Sigmoid colon (tissue), 7 donors: ENCODE results near the gene B4GALT6. TPM values are rescaled to one million over a fixed set of nuclear protein-coding genes. Genes with fewer than 3 reads are reported as not detected.

ENCODE experiments used
- DNase-seq: peaks from one replicate; pipeline ENCODE4 v3.0.0-alpha.2; 2019
- H3K27ac ChIP-seq, 4 donors: fragments of 200-600 bp; sonication (generic); one replicate each; pipeline ENCODE4 v1.5.1; 2016 to 2019; ENCODE audit warnings: mild to moderate bottlenecking in 1 of 4
- H3K27me3 ChIP-seq, 3 donors: fragments of 200-600 bp; sonication (generic); one replicate each; pipeline ENCODE4 v1.5.1; 2019; ENCODE audit warnings: mild to moderate bottlenecking in 1 of 3
- H3K36me3 ChIP-seq, 4 donors: fragments of 200-600 bp; sonication (generic); one replicate each; pipeline ENCODE4 v1.5.1; 2016 to 2019
- H3K4me1 ChIP-seq, 4 donors: fragments of 200-600 bp; sonication (generic); one replicate each; pipeline ENCODE4 v1.5.1; 2017 to 2019
- H3K4me3 ChIP-seq, 4 donors: fragments of 200-600 bp; sonication (generic); one replicate each; pipeline ENCODE4 v1.5.1; 2017 to 2019; ENCODE audit warnings: mild to moderate bottlenecking in 2 of 4, moderate library complexity in 1 of 4
- H3K9me3 ChIP-seq, 4 donors: fragments of 200-600 bp in 3 of 4; sonication (generic) in 3 of 4; one replicate each; pipeline versions ENCODE4 v1.5.1 to v1.6.1; 2013 to 2019
- EP300 ChIP-seq, 4 donors: sonication (generic); formaldehyde crosslinking; IDR thresholded peaks; one replicate each; pipeline ENCODE4 v1.6.1; 2017; ENCODE audit warnings: antibody characterized with exemption in 4 of 4
- POLR2A ChIP-seq, 2 donors: fragments of 450-650 bp; IDR thresholded peaks; one replicate each; pipeline ENCODE4 v1.6.1; 2016; ENCODE audit warnings: antibody characterized with exemption in 2 of 2, mild to moderate bottlenecking in 2 of 2, moderate library complexity in 2 of 2
- POLR2AphosphoS5 ChIP-seq, 4 donors: sonication (generic); formaldehyde crosslinking; IDR thresholded peaks; one replicate each; pipeline ENCODE4 v1.6.1; 2017; ENCODE audit warnings: antibody characterized with exemption in 4 of 4
- WGBS, 2 donors: extraction: QIAGEN DNeasy Blood & Tissue Kit; methylation state at CpG; one replicate each; pipeline ENCODE4 v1.1.7; 2013; 5-methylcytosine and 5-hydroxymethylcytosine counted together
- intact Hi-C: fragments of 100-400 bp; cut with DNase I; formaldehyde crosslinking; loops from one replicate; pipeline ENCODE4 v1.15.1; 2023
- polyA plus RNA-seq, 3 donors: library from polyadenylated mRNA; stranded (reverse); fragments of 200-250 nt; gene quantifications; one replicate each; pipeline ENCODE4 v1.2.3, GENCODE V29; 2013
- total RNA-seq, 4 donors: library from RNA; depleted of rRNA; stranded (reverse); fragments of >200 nt; gene quantifications; one replicate each; pipeline ENCODE4 v1.1.0, GENCODE V29; 2016
- TF ChIP-seq, protein P1 (sequence below), 4 experiments: fragments of 450-650 bp in 3 of 4; fragments of 200-600 bp in 1 of 4; IDR thresholded peaks; one replicate each; pipeline ENCODE4 v1.5.1; 2016 to 2019; ENCODE audit warnings: antibody characterized with exemption in 4 of 4, mild to moderate bottlenecking in 3 of 4, moderate library complexity in 2 of 4
- donor health status: healthy with polysubstance abuse.
- donor health status: Bipolar disorder and iron deficiency.
- donor health status: healthy.

The B4GALT6 gene
- total and polyA plus RNA-seq, 7 donors, result 1.2 to 7.8 (median 4.7) TPM; not detected in 1

DNA sequence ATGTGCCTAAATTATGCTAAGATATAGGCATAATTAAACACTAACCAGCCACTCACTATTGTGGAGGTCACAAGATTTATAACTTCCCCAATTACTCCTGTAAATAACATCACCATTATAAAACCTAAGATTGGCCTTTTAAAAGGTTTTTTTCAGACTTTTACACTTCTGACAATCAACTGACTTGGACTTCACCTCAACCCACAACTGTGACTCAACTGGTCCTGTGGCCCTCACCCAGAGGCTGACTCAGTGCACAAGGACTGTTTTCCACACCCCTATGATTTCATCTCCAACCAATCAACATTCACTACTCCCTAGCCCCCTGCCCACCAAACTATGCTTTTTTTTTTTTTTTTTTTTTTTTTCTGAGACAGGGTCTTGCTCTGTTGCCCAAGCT, 81.1 kb downstream of the B4GALT6 start:
- Histone ChIP-seq H3K9me3 (no peaks in the 10 kb centered on the region), H3K4me3 (no peak overlapping the region), H3K27me3 (no peaks in the 10 kb centered on the region), H3K36me3 (no peaks in the 10 kb centered on the region), H3K27ac (no peak overlapping the region), H3K4me1 (no peaks in the 10 kb centered on the region)
- DNase-seq, result no peak
- no peak for TF ChIP-seq POLR2A (IDR thresholded peaks at IDR 0.05)
- intact Hi-C loops, result no loop called here

DNA sequence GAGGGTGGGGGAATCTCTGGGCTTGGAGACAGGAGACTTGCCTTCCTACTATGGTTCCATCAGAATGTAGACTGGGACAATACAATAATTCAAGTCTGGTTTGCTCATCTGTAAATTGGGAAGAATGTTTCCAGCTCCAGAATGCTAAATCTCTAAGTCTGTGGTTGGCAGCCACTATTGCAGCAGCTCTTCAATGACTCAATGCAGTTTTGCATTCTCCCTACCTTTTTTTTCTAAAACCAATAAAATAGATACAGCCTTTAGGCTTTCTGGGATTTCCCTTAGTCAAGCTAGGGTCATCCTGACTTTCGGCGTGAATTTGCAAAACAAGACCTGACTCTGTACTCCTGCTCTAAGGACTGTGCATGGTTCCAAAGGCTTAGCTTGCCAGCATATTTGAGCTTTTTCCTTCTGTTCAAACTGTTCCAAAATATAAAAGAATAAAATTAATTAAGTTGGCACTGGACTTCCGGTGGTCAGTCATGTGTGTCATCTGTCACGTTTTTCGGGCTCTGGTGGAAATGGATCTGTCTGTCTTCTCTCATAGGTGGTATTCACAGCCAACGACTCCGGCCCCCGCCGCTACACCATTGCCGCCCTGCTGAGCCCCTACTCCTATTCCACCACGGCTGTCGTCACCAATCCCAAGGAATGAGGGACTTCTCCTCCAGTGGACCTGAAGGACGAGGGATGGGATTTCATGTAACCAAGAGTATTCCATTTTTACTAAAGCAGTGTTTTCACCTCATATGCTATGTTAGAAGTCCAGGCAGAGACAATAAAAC, 86.2 kb downstream of the B4GALT6 start:
- 95 to 96% methylated on average over 13 of the region's 13 CpGs for WGBS, 2 donors
- no peak for DNase-seq
- H3K9me3 ChIP-seq, result no peaks in the 10 kb centered on the region
- no peaks in the 10 kb centered on the region for H3K4me1 ChIP-seq
- no peak overlapping the region for H3K4me3 ChIP-seq
- TF ChIP-seq POLR2A (IDR thresholded peaks at IDR 0.05), result no peak
- TF ChIP-seq, protein P1, sequence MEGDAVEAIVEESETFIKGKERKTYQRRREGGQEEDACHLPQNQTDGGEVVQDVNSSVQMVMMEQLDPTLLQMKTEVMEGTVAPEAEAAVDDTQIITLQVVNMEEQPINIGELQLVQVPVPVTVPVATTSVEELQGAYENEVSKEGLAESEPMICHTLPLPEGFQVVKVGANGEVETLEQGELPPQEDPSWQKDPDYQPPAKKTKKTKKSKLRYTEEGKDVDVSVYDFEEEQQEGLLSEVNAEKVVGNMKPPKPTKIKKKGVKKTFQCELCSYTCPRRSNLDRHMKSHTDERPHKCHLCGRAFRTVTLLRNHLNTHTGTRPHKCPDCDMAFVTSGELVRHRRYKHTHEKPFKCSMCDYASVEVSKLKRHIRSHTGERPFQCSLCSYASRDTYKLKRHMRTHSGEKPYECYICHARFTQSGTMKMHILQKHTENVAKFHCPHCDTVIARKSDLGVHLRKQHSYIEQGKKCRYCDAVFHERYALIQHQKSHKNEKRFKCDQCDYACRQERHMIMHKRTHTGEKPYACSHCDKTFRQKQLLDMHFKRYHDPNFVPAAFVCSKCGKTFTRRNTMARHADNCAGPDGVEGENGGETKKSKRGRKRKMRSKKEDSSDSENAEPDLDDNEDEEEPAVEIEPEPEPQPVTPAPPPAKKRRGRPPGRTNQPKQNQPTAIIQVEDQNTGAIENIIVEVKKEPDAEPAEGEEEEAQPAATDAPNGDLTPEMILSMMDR (IDR thresholded peaks at IDR 0.05), result no peak
- H3K27ac ChIP-seq, result no peak overlapping the region
- H3K27me3 ChIP-seq, result no peaks in the 10 kb centered on the region
- intact Hi-C loops, result no loop called here
- no peaks in the 10 kb centered on the region for H3K36me3 ChIP-seq

DNA sequence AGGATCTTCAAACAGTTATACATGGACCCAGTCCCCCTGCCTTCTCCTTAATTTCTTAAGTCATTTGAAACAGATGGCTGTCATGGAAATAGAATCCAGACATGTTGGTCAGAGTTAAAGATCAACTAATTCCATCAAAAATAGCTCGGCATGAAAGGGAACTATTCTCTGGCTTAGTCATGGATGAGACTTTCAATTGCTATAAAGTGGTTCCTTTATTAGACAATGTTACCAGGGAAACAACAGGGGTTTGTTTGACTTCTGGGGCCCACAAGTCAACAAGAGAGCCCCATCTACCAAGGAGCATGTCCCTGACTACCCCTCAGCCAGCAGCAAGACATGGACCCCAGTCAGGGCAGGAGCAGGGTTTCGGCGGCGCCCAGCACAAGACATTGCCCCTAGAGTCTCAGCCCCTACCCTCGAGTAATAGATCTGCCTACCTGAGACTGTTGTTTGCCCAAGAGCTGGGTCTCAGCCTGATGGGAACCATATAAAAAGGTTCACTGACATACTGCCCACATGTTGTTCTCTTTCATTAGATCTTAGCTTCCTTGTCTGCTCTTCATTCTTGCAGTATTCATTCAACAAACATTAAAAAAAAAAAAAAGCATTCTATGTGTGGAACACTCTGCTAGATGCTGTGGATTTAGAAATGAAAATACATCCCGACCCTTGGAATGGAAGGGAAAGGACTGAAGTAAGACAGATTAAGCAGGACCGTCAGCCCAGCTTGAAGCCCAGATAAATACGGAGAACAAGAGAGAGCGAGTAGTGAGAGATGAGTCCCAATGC, 88.1 kb downstream of the B4GALT6 start:
- Histone ChIP-seq H3K36me3 (no peaks in the 10 kb centered on the region), H3K27me3 (no peaks in the 10 kb centered on the region), H3K4me1 (no peaks in the 10 kb centered on the region), H3K9me3 (no peaks in the 10 kb centered on the region), H3K27ac (peak overlapping the region in 1 of 4 donors; percentile 23), H3K4me3 (no peak overlapping the region)
- intact Hi-C loops, result no loop called here
- 84 to 88% methylated on average over 9 of the region's 9 CpGs for WGBS, 2 donors
- no peak for DNase-seq
- TF ChIP-seq EP300 (IDR thresholded peaks at IDR 0.05), result no peak
- TF ChIP-seq, protein P1 (IDR thresholded peaks at IDR 0.05), result no peak
- no peak for TF ChIP-seq POLR2A (IDR thresholded peaks at IDR 0.05)
- TF ChIP-seq POLR2AphosphoS5 (IDR thresholded peaks at IDR 0.05), result no peak

DNA sequence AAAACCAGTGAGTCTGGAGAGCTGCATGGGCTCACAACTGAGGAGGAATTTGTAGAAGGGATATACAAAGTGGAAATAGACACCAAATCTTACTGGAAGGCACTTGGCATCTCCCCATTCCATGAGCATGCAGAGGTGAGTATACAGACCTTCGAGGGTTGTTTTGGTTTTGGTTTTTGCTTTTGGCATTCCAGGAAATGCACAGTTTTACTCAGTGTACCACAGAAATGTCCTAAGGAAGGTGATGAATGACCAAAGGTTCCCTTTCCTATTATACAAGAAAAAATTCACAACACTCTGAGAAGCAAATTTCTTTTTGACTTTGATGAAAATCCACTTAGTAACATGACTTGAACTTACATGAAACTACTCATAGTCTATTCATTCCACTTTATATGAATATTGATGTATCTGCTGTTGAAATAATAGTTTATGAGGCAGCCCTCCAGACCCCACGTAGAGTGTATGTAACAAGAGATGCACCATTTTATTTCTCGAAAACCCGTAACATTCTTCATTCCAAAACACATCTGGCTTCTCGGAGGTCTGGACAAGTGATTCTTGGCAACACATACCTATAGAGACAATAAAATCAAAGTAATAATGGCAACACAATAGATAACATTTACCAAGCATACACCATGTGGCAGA, 89.1 kb downstream of the B4GALT6 start:
- intact Hi-C loops, result no loop called here
- no peaks in the 10 kb centered on the region for H3K27me3 ChIP-seq
- whole genome bisulfite sequencing, 2 donors, result 82% methylated on average over 5 of the region's 5 CpGs
- no peak for DNase-seq
- H3K9me3 ChIP-seq, result no peaks in the 10 kb centered on the region
- no peak overlapping the region for H3K4me3 ChIP-seq
- H3K27ac ChIP-seq, result peak overlapping the region in 1 of 4 donors; percentile 47
- H3K36me3 ChIP-seq, result no peaks in the 10 kb centered on the region
- TF ChIP-seq POLR2A (IDR thresholded peaks at IDR 0.05), result no peak
- TF ChIP-seq POLR2AphosphoS5 (IDR thresholded peaks at IDR 0.05), result no peak
- TF ChIP-seq, protein P1 (IDR thresholded peaks at IDR 0.05), result no peak
- TF ChIP-seq EP300 (IDR thresholded peaks at IDR 0.05), result no peak
- no peaks in the 10 kb centered on the region for H3K4me1 ChIP-seq

DNA sequence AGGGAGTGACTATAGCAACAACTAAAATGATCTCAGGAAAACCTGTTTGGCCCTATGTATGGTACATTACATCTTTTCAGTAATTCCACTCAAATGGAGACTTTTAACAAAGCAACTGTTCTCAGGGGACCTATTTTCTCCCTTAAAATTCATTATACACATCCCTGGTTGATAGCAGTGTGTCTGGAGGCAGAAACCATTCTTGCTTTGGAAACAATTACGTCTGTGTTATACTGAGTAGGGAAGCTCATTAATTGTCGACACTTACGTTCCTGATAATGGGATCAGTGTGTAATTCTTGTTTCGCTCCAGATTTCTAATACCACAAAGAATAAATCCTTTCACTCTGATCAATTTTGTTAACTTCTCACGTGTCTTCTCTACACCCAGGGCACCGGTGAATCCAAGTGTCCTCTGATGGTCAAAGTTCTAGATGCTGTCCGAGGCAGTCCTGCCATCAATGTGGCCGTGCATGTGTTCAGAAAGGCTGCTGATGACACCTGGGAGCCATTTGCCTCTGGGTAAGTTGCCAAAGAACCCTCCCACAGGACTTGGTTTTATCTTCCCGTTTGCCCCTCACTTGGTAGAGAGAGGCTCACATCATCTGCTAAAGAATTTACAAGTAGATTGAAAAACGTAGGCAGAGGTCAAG, 91.7 kb downstream of the B4GALT6 start:
- intact Hi-C loops, result no loop called here
- no peaks in the 10 kb centered on the region for H3K9me3 ChIP-seq
- no peaks in the 10 kb centered on the region for H3K27me3 ChIP-seq
- H3K36me3 ChIP-seq, result no peaks in the 10 kb centered on the region
- no peak for DNase-seq
- 87 to 90% methylated on average over 10 of the region's 10 CpGs for WGBS, 2 donors
- no peak overlapping the region for H3K4me3 ChIP-seq
- H3K4me1 ChIP-seq, result no peaks in the 10 kb centered on the region
- TF ChIP-seq POLR2AphosphoS5 (IDR thresholded peaks at IDR 0.05), result no peak
- no peak for TF ChIP-seq EP300 (IDR thresholded peaks at IDR 0.05)
- TF ChIP-seq, protein P1 (IDR thresholded peaks at IDR 0.05), result no peak
- no peak overlapping the region for H3K27ac ChIP-seq
